Activated CD8-positive, alpha-beta memory T cell treated with anti-CD3 and anti-CD28 coated beads for 24 hours (primary cell): ENCODE results near the gene CCT4.
A peak's percentile ranks its signal among the peaks of the same experiment; 100 is the strongest.
"Not testable (repeated sequence)": the region's sequence is repeated elsewhere in the genome, so short reads cannot be mapped to it uniquely, and the experiment has no call there.

Experiments
- DNase-seq: peaks from one replicate; pipeline ENCODE4 v3.0.0-alpha.2; 2020

CCT4 gene, protein sequence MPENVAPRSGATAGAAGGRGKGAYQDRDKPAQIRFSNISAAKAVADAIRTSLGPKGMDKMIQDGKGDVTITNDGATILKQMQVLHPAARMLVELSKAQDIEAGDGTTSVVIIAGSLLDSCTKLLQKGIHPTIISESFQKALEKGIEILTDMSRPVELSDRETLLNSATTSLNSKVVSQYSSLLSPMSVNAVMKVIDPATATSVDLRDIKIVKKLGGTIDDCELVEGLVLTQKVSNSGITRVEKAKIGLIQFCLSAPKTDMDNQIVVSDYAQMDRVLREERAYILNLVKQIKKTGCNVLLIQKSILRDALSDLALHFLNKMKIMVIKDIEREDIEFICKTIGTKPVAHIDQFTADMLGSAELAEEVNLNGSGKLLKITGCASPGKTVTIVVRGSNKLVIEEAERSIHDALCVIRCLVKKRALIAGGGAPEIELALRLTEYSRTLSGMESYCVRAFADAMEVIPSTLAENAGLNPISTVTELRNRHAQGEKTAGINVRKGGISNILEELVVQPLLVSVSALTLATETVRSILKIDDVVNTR

DNA sequence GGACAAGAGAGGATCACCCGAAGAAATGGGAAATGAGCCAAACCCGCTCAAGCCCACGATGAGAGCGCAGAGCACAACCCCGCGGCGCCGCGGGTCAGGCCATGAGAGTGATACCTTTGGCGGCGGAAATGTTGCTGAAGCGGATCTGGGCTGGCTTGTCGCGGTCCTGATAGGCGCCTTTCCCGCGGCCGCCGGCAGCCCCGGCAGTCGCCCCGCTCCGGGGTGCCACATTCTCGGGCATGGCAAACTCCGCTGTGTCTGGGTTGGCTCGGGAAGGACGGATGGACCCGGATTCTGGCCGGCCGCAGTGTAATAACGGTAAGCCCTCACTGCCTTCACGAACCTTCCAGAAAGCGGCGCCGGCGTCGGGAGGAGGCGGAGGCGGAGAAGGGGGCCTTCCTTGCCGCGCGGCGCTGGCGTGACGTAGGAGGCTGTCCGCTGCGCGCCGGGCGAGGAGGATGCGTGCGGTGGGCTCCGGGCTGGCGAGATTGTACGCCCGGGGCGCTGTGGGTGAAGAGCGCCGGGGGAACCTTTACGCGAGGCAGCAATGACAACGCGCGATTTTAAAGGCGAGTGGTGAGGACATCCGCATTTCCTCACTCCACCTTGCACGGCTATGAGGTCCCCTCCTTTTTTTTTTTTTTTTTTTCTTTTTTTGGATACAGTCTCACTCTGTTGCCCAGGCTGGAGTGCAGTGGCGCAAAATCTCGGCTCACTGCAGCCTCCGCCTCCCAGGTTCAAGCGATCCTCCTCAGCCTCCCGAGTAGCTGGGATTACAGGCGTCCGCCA is at the start of gene CCT4:
TSS of gene CCT4 (minus strand) at position 390 of the 789 bp plus-strand sequence. CDS start at position 241, 149 bp downstream.
- DNase-seq: peak; percentile 99

DNA sequence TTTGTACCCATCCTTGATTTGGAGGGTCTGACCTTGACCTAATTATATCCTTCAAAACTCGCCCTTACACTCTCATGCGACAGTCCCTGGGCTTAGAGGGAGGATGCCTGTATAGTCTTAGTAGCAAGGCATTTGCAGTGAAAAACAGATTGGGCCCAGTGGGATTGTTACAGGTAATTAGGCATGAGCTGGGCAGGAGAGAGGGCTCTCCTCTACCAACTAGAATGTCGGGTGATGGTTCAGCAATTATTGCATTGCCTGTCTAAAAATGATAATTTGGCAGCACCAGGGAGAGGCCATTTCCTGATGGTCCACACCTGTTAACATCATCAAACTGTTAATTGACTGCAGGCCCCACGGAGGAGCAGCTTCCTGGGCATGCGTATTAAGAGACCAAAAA is 49.4 kb upstream of the CCT4 start:
- no peak for DNase-seq

DNA sequence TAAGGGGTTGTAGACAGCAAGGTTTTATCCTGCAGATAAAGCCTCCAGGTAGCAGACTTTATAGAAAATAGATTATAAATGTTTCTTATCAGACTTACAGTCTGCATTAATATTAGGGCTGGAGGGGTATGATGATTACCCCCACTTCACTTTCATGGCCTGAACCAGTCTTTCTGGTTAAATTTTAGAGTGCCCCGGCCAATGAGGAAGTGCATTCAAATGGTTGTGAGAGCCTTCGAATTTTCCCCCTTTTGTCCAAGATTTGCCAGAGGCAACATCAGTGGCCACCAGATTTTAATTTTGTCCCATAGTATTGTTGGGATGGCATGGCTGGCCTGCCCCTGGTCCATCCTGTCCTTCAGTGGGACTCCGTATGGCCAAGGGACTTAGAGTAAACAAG is 48.6 kb upstream of the CCT4 start:
- no peak for DNase-seq

DNA sequence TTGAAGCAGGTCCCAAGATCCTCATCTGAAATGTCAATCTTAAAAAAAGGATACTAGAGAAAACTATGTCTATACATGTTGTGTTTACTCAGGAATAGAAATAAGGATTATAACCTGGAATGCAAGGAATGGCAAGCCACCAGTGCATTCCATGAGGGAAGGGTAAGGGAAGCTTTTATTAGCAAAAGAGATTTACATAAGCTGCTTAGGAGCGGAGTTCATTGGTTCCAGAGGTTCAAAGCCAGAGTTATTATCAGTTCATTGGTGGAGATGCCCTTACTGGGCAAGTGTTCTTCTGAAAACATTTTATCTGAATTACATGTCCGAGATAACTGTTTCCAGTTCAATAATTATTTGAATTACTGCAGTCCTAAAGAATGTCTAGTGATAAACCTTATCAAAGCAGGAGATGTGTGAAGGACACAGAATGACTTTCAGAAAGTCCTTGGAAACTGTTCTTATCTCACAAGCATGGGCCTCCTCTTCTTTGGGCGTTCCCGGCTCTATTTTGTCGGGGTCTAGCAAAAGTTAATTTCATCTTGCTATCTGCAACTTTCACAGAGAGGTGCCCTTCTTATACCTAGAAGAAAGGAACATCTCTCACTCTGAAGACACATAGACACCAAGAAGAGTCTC is 40.5 kb upstream of the CCT4 start:
- DNase-seq: no peak

DNA sequence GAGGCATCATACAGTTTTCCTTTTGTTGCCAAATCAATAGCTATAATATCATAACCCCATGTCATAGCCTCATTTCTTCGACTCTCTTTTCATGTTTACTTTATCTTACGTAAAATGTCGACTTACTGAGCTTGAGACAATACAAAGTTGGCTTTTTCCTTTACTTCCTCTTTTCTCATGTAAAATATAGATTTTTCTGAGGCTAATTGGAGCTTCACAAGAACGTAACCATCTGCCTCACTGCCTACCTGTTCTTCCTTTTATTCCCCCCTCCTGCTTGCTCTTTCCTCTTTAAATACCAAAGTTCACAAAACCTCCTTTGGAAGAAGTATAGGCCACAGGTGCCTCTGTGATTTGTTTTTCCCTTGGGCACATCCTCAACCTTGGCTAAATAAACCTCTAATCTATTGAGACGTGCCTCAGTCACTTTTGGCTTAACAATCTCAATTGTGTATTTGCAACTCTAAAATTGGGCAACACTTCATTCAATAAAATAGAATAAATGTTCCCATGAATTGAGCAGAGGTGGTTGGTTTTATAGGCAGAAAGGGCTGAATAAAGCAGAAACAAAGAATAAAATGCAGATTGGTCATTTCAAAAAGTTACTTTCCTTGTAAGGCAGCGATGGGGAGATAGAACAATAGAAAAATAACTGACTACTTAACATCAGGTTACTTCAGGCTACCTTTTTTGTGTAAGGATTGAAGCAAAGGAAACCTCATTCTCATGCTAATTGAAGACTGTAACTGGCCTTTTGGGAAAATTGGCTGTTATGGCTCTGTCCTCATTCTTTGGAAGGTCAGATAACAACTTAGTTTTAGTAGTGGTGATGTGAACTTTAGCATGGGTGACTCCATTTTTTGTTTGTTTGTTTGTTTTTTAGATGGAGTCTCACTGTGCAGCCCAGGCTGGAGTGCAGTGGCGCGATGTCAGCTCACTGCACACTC is 38.3 kb upstream of the CCT4 start:
- DNase-seq: no peak

DNA sequence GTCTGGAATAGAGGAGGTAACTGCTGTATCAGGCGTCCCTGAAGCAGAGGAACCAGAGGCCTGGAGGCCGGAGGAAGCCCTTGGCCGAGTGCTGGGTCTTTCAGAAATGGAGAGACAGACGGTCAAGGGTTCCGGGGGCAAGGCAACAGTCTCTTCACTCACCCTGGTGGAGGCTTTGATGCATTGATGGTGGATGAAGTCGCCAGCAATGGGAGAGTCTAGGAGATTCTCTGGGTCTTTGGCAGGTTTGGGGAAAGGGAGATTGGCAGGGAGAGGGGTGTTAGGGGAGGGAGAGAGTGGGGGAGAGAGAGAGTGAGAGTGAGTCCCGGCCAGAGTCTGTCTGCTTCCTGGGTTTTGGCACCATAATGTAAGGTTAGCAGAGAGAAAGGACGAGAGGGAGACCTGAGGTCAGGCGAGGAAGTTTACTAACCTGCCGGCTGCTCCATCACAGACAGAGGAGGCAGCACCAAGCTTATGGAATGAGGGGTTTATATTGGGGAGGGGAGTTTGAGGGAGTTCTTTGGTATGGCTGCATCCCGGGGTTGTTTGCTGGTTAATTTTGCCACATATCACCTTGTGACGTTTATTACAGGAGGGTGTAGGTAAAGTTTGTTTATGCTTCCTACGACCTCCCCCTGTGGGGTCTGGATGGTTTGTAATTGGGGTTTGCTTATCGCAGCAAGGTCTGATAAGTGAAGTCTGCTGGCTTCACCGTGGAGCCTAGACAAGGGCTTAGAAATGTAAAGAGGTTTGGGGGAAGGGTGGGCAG is 36.6 kb upstream of the CCT4 start:
- no peak for DNase-seq

DNA sequence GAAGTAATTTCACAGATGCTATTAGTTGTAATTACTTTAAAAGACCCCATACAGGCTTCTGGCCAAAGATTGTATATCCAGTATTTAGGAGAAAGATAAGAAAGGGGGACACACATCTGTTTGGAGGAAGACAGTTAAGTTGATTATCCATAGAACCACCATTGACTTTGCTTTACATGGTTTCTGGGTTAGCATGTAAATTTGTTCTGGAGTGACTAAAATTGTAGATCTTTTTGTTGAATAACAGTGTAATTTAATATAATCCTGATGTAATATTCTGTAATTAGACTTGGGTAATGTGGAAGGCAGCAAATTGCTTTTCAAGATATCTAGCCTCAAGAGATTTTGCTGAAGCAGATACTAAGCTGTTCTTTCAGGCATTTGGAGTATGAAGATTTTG is 34.3 kb upstream of the CCT4 start:
- no peak for DNase-seq

DNA sequence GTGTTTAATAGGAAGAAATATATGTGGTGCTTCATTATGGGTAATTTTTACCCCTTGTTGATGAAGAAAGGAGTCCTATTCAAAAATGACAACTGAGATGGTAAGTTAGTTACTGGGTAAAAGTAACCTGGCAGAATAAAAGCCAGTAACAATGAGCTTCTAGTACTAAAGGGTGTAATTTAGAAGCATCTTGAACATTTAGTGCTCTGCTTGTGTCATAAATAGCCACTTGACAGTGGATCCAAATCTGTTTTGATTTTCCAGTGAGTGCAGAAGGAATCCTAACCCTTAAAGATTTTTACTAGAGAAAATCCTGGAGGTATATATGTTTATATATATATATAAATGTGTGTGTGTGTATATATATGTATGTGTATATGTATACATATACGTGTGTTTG is 32.1 kb upstream of the CCT4 start:
- DNase-seq: no peak

DNA sequence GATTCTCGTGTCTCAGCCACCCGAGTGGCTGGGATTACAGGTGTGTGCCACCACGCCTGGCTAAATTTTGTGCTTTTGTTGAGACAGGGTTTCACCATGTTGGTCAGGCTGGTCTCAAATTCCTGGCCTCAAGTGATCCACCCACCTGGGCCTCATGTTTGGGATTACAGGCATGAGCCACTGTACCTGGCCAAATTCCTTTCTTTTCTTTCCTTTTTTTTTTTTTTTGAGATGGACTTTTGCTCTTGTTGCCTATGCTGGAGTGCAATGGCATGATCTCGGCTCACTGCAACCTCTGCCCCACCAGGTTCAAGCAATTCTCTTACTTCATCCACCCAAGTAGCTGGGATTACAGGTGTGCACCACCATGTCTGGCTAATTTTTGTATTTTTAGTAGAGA is 26.3 kb upstream of the CCT4 start:
- not testable (repeated sequence) for DNase-seq

DNA sequence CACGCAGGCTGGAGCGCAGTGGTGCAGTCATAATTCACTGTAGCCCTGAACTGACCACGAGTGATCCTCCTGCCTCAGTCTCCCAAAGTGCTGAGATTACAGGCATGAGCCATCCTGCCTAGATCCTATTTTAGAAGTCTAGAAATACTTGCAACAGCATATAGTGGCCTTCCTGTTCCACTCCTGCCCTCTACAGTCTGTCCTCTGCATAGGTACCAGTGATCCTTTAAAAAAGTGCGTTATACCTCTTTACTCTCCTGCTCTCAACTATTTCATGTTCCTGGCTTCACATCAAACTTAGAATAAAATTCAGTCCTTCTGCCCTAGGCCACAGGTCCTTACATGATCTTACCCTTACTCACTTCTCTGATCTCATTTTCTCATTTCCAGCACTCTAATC is 23.1 kb upstream of the CCT4 start:
- no peak for DNase-seq

DNA sequence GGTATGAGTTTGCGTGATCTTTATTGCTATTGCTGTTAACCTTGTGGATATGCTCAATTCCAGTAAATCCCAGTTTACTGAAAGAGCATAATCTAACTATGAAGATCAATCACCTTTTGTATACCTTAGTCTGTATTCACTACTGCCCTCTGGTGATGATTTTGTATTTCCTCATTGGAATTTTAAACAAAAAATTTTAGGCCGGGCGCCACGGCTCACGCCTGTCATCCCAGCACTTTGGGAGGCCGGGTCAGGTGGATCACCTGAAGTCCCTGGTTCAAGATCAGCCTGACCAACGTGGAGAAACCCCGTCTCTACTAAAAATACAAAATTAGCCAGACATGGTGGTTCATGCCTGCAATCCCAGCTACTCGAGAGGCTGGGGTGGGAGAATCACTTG is 22.1 kb upstream of the CCT4 start:
- no peak for DNase-seq

DNA sequence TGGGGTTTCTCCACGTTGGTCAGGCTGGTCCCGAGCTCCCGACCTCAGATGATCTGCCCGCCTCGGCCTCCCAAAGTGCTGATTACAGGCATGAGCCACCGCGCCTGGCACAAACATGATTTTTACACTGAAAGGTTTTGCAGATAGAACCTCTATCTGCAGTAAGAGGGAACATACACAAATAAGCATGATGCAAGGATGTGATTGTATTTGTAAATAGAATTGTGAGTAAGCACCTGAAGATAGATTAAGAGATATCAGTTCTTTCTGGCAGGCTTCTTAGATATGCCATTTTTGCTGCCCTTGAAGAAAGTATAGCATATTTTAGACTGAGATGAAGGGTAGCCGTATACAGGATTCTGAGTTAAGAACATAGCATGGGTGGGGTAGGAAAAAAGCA is 20.7 kb upstream of the CCT4 start:
- DNase-seq: no peak

DNA sequence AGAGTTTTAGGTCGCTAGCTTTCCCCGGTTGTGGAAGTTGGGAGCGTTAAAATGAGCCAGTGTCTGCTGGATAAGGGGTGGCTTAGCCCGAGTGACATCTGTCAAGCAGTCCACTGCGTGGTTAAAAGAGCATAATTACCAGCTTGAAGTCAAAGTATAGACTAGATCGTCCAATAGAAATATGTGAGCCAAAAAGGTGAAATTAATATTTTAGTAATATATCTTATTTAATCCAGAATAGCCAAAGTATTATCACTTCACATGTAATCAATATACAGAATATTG is 17.7 kb upstream of the CCT4 start:
- DNase-seq: no peak

DNA sequence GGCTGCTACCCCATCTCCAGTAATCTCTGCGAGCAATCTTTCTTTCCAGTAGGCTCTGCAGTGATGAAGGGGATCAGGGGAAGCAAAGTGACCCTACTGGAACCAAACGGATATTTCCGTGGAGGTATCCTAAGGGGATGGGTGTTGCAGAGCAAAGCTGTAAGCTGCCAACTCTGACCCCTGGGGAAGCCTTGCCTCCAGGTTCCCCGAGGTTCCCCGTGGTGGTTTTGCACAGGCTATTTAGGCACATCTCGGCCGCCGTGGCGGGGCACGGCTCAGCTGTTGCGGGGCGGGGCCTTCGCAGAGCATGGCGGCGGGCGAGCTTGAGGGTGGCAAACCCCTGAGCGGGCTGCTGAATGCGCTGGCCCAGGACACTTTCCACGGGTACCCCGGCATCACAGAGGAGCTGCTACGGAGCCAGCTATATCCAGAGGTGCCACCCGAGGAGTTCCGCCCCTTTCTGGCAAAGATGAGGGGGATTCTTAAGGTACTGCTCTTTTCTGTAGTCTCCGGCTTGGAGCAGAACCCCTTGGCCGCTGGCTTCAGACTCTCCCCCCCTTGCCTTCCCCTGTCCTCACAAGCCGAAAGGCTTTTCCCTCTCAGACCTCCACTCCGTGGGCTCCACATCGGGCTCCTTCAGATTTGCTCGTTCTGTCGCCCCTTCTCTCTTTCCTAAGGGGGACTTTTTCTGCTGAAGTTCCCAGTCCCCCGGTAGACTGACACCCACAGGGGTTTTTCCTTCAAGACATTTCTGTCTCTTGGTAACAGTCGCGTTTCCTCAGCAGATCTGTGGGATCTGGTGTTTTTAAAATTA is 17.1 kb upstream of the CCT4 start, which contains the start of gene COMMD1:
TSS of gene COMMD1 (plus strand) at position 303 of the 814 bp plus-strand sequence. CDS start at position 308, 5 bp downstream.
- peak; percentile 92 for DNase-seq

DNA sequence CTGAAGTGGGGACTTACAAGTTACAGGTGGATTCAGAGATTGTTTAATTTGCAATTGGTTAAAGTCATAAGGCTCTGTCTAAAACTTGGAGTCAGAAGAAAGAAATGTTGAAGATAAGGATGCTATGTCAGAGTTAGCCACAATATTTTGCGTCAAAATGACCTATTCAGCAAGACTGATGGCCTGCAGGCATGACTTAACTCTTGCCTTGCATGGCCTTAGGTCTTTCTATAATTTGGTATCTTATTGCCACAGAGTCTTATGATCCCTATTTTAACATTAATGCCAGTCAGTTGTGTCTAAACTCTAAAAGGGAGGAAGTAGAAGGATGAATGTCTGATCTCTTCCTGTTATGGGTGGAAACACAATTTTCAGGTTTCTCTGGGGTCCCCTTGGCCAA is 11.8 kb upstream of the CCT4 start:
- no peak for DNase-seq

DNA sequence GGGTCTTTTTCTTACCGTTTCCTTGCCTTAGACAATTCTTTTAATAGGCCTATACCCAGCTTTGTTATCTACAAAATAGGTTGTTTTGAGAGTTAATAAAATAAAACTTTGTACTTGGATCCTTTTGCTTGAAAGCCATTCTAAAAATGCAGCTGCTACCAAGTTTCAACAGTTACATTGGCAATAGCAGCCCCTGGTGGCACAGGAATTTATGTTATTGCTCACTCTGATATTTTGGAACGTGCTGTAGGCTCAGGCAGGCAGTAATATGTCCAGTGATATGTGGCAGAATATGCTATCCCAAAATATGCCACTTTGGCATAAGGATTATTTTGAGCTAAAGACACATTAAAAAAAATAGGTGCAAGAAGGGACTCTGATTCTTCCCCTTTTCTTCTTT is 10.4 kb upstream of the CCT4 start:
- no peak for DNase-seq

DNA sequence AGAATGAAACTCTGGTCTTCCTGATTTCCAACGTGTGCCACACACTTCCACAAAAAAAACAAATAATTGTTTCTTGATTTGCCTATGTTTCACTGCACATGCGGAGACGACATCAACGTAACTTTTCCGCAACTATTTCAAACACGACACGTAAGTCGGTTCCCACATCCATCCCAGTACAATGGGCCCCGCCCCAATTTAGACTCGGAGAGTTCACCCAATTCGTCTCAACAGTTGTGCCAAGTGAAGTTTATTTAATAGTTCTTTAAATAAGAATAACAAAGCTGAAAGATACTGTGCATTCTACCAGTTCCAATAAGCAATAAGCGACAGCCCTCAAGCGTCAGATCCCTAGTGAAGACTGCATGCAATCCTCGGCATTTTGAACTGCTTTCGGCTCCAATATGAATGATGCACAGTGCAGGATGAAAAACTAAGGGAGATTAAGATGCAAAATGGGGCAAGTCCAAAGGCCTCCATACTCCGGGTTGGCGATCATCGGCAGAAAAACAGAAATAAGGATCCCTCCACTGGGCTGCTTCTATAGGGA is 664 bp downstream of the CCT4 start:
- DNase-seq: peak; percentile 64

DNA sequence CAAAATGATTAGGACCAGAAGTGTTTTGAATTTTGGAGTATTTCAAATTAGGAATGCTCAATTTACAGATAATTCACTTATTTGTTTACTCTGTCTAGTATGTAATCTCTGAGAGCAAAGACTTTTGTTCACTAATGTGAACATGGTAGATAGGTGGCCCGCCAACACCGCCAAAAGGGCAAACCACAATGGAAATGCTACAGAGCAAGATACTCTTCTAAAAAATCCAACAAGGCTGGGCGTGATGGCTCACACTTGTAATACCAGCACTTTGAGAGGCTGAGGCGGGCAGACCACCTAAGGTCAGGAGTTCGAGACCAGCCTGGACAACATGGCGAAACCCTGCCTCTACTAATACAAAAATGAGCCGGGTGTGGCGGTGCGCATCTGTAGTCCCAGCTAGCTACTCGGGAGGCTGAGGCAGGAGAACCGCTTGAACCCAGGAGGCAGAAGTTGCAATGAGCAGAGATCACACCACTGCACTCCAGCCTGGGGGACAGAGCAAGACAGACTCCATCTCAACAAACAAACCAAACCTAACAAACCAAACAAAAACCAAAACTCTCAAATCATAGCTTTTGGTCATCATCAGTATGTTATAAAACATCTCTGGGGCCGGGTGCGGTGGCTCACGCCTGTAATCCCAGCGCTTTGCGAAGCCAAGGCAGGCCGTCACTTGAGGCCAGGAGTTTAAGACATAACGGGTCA is 2.4 kb downstream of the CCT4 start:
- DNase-seq: no peak

DNA sequence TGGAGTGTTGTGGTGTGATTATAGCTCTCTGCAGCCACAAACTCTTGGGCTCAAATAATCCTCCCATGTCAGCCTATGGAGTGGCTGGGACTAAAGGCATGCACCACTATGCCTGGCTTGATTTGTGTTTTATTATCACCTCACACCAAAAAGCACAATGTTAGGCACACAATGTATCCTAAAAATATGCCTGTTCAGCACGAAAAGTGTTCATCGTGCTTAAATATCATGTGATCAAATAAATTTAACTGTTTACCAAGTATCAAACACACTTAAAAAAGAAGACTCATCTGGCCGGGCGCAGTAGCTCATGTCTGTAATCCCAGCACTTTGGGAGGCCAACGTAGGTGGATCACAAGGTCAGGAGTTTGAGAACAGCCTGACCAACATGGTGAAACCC is 5.6 kb downstream of the CCT4 start:
- no peak for DNase-seq

DNA sequence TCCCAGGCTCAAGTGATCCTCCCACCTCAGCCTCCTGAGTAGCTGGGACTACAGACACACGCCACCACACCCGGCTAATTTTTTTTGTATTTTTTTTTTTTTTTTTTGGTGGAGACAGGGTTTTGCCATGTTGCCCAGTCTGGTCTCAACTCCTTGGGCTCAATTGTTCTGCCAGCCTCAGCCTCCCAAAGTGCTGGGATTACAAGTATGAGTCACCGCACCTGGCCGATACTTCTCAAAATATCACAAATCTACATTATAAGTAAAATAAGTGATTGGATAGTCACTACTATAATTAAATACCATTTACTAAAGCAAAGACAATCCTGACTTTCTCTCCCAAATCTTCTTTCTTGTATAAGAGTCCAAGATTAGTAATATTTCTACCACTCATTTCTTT is 9.1 kb downstream of the CCT4 start:
- DNase-seq: not testable (repeated sequence)
